Measurements from ENCODE around the gene MPRIP.

- no peak for TF ChIP-seq CTCF (IDR thresholded peaks at IDR 0.05)
- no peak for TF ChIP-seq POLR2A (IDR thresholded peaks at IDR 0.05)
Measured at GRCh38 chr17:17107281-17107680, 65.0 kb downstream of the MPRIP start.

Measured in Peyer's patch (tissue), 4 donors.